GM12878 (cell line): ENCODE measurements around the gene PLSCR4.

Experiments used
- CTCF ChIP-seq, 3 experiments: IDR thresholded peaks in 2 of 3; conservative IDR thresholded peaks in 1 of 3; 2 replicates each; pipeline ENCODE4 v1.5.1; 2011; ENCODE audit warnings: low read depth in 3 of 3, low read length in 3 of 3, mild to moderate bottlenecking in 3 of 3, control low read depth in 2 of 3, moderate library complexity in 2 of 3, inconsistent platforms in 1 of 3, mixed read lengths in 1 of 3; ENCODE audit not compliant: control insufficient read depth in 2 of 3, insufficient read depth in 1 of 3; ENCODE audit errors: extremely low read depth in 1 of 3
- ESRRA ChIP-seq: IDR thresholded peaks from 2 replicates; pipeline ENCODE4 v1.6.1; 2012; ENCODE audit warnings: mild to moderate bottlenecking, low read length, improper control_type of control experiment
- EZH2 ChIP-seq: IDR thresholded peaks from 2 replicates; pipeline ENCODE4 v1.6.1; 2012; ENCODE audit warnings: low read depth, mild to moderate bottlenecking, control low read depth, inconsistent platforms, low read length, borderline replicate concordance; ENCODE audit not compliant: control insufficient read depth
- RB1 ChIP-seq: fragments of 450-650 bp; formaldehyde crosslinking; IDR thresholded peaks from 2 replicates; pipeline ENCODE4 v1.6.1; 2017; ENCODE audit warnings: mild to moderate bottlenecking, borderline replicate concordance
- REST ChIP-seq: IDR thresholded peaks from 2 replicates; pipeline ENCODE4 v1.6.1; 2012; ENCODE audit warnings: mild to moderate bottlenecking, low read depth, low read length
- SP1 ChIP-seq: IDR thresholded peaks from one replicate; pipeline ENCODE4 v1.6.1; 2011; ENCODE audit warnings: low read depth, low read length
- YY1 ChIP-seq: IDR thresholded peaks from 2 replicates; pipeline ENCODE4 v1.6.1; 2011; ENCODE audit warnings: low read depth, mild to moderate bottlenecking, low read length

DNA sequence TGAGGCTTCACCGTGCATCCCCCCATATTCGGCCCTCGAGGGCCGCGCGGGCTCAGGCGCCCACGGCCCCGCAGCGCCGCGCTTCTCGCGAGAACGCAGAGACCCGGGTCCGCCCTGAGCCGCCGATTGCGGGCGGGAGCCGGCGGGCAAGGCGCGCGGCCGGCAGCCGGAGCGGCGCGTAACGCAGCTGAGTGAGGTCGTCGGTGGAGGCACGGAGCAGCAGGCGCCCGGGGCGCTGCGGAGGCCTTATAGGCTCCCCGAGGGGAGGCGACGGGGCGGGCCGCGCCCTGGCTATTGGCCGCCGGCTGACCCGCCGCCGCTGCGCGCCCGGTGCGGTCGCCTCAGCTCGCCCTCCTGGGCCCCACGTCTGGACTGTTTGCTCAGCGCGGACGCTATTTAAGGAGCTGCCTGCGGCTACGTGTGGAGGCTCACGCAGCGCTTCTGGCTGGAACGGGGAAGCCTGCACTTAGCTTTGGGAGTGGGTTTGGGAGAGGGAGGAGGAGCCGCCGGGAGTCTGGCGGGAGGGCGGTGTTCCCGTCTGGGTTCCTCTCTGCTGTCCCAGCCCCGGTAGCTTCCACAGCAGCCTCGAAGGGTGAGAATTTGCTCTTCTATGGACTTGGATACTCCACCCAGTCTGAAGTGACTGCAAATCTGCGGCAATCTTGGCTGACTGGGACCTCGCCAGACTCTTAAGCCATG is 89.8 kb downstream of the PLSCR4 start, which contains the start of gene PLOD2:
- TF ChIP-seq CTCF (IDR thresholded peaks at IDR 0.05 in 2 of 3, conservative IDR thresholded peaks at IDR 0.05 in 1 of 3; ENCODE audit: control insufficient read depth in 2 of 3, extremely low read depth in 1 of 3, insufficient read depth in 1 of 3, low read depth in 3 of 3, low read length in 3 of 3) (no peak), RB1 (no peak), YY1 (no peak), EZH2 (no peak), REST (no peak), ESRRA (no peak), SP1 (no peak)
